ENCODE measurements around the gene FAAP100. TPM values are rescaled to one million over a fixed set of nuclear protein-coding genes. Genes with fewer than 3 reads are reported as not detected.

FAAP100 gene
- total and polyA plus RNA-seq, 5 donors = 12.0 to 15.3 (median 13.0) TPM

- H3K9me3 ChIP-seq (ENCODE audit: control insufficient read depth, low read length) = no peaks in the 10 kb centered on the region
- intact Hi-C loops (cut with DNase I) = no loop called here
- DNase-seq (peak in 2 of 3 donors; percentile 28 to 35), ATAC-seq (no peak)
- H3K27ac ChIP-seq (ENCODE audit: low read length) = peak overlapping the region; percentile 63
- 13% methylated on average over 12 of the region's 12 CpGs for WGBS
- peak overlapping the region; percentile 74 for H3K4me3 ChIP-seq (ENCODE audit: low read length)
- H3K4me1 ChIP-seq (ENCODE audit: control insufficient read depth, insufficient read depth, low read length) = no peaks in the 10 kb centered on the region
- no peaks in the 10 kb centered on the region for H3K27me3 ChIP-seq (ENCODE audit: control insufficient read depth, insufficient read depth)
These were observed 42.8 kb downstream of the FAAP100 start for GRCh38 chr17:81509207-81509971.

GRCh38 chr17:81508639-81509206 is 43.4 kb downstream of the FAAP100 start:
- Histone ChIP-seq H3K27ac (ENCODE audit: low read length) (no peak overlapping the region), H3K27me3 (ENCODE audit: control insufficient read depth, insufficient read depth) (no peaks in the 10 kb centered on the region), H3K4me3 (ENCODE audit: low read length) (peak overlapping the region; percentile 74), H3K9me3 (ENCODE audit: control insufficient read depth, low read length) (no peaks in the 10 kb centered on the region), H3K4me1 (ENCODE audit: control insufficient read depth, insufficient read depth, low read length) (no peaks in the 10 kb centered on the region)
- ATAC-seq = peak in 1 of 2 donors; percentile 19
- 45% methylated on average over 10 of the region's 10 CpGs for WGBS
- intact Hi-C loops (cut with DNase I) = no loop called here
- peak in 2 of 3 donors; percentile 52 to 53 for DNase-seq

GRCh38 chr17:81503619-81504018 is 48.5 kb downstream of the FAAP100 start:
- ATAC-seq (no peak), DNase-seq (no peak)
- Histone ChIP-seq H3K4me3 (ENCODE audit: low read length) (no peak overlapping the region), H3K27me3 (ENCODE audit: control insufficient read depth, insufficient read depth) (no peaks in the 10 kb centered on the region), H3K27ac (ENCODE audit: low read length) (no peak overlapping the region), H3K4me1 (ENCODE audit: control insufficient read depth, insufficient read depth, low read length) (no peaks in the 10 kb centered on the region), H3K9me3 (ENCODE audit: control insufficient read depth, low read length) (no peaks in the 10 kb centered on the region)
- intact Hi-C loops (cut with DNase I) = no loop called here

- Histone ChIP-seq H3K4me1 (ENCODE audit: control insufficient read depth, insufficient read depth, low read length) (no peaks in the 10 kb centered on the region), H3K4me3 (ENCODE audit: low read length) (no peak overlapping the region), H3K27ac (ENCODE audit: low read length) (no peak overlapping the region), H3K27me3 (ENCODE audit: control insufficient read depth, insufficient read depth) (no peaks in the 10 kb centered on the region), H3K9me3 (ENCODE audit: control insufficient read depth, low read length) (no peaks in the 10 kb centered on the region)
- intact Hi-C loops (cut with DNase I) = no loop called here
- WGBS = 63% methylated on average over 12 of the region's 12 CpGs
- ATAC-seq (no peak), DNase-seq (peak in 1 of 3 donors; percentile 40)
These were observed 49.6 kb downstream of the FAAP100 start for GRCh38 chr17:81502471-81503017.

- Histone ChIP-seq H3K27me3 (ENCODE audit: control insufficient read depth, insufficient read depth) (no peaks in the 10 kb centered on the region), H3K4me1 (ENCODE audit: control insufficient read depth, insufficient read depth, low read length) (no peaks in the 10 kb centered on the region), H3K9me3 (ENCODE audit: control insufficient read depth, low read length) (no peaks in the 10 kb centered on the region), H3K4me3 (ENCODE audit: low read length) (no peak overlapping the region), H3K27ac (ENCODE audit: low read length) (no peak overlapping the region)
- DNase-seq (no peak), ATAC-seq (peak in 1 of 2 donors; percentile 23)
- WGBS = 59% methylated on average over 7 of the region's 7 CpGs
- intact Hi-C loops (cut with DNase I) = no loop called here
These were observed 52.1 kb downstream of the FAAP100 start for GRCh38 chr17:81500047-81500446.

- intact Hi-C loops (cut with DNase I) = no loop called here
- Histone ChIP-seq H3K27ac (ENCODE audit: low read length) (no peak overlapping the region), H3K9me3 (ENCODE audit: control insufficient read depth, low read length) (no peaks in the 10 kb centered on the region), H3K4me3 (ENCODE audit: low read length) (no peak overlapping the region), H3K4me1 (ENCODE audit: control insufficient read depth, insufficient read depth, low read length) (no peaks in the 10 kb centered on the region), H3K27me3 (ENCODE audit: control insufficient read depth, insufficient read depth) (no peaks in the 10 kb centered on the region)
- DNase-seq (peak in 1 of 3 donors; percentile 64), ATAC-seq (peak; percentile 8 to 38)
- 72% methylated on average over 12 of the region's 12 CpGs for WGBS
These were observed 52.6 kb downstream of the FAAP100 start for GRCh38 chr17:81499601-81499970.

GRCh38 chr17:81498953-81499600 is 53.1 kb downstream of the FAAP100 start:
- intact Hi-C loops (cut with DNase I) = no loop called here
- ATAC-seq (peak; percentile 20 to 22), DNase-seq (peak in 2 of 3 donors; percentile 44 to 64)
- Histone ChIP-seq H3K4me3 (ENCODE audit: low read length) (no peak overlapping the region), H3K9me3 (ENCODE audit: control insufficient read depth, low read length) (no peaks in the 10 kb centered on the region), H3K27ac (ENCODE audit: low read length) (no peak overlapping the region), H3K27me3 (ENCODE audit: control insufficient read depth, insufficient read depth) (no peaks in the 10 kb centered on the region), H3K4me1 (ENCODE audit: control insufficient read depth, insufficient read depth, low read length) (no peaks in the 10 kb centered on the region)
- 55% methylated on average over 64 of the region's 64 CpGs for WGBS

- DNase-seq = peak in 2 of 3 donors; percentile 4 to 28
- ATAC-seq = no peak
- WGBS = 35% methylated on average over 8 of the region's 8 CpGs
These were observed 57.4 kb downstream of the FAAP100 start for GRCh38 chr17:81494626-81495377.

GRCh38 chr17:81493198-81494038 is 58.7 kb downstream of the FAAP100 start:
- 84% methylated on average over 16 of the region's 16 CpGs for WGBS
- intact Hi-C loops (cut with DNase I) = no loop called here
- H3K27ac ChIP-seq (ENCODE audit: low read length) = no peak overlapping the region
- H3K4me1 ChIP-seq (ENCODE audit: control insufficient read depth, insufficient read depth, low read length) = peaks cover 1% of the 10 kb centered on the region
- no peaks in the 10 kb centered on the region for H3K9me3 ChIP-seq (ENCODE audit: control insufficient read depth, low read length)
- DNase-seq (peak in 2 of 3 donors; percentile 39 to 42), ATAC-seq (no peak)
- H3K4me3 ChIP-seq (ENCODE audit: low read length) = no peak overlapping the region
- no peaks in the 10 kb centered on the region for H3K27me3 ChIP-seq (ENCODE audit: control insufficient read depth, insufficient read depth)

More at GRCh38 chr17:81494626-81495377, 57.4 kb downstream of the FAAP100 start:
- Histone ChIP-seq H3K4me1 (ENCODE audit: control insufficient read depth, insufficient read depth, low read length) (no peaks in the 10 kb centered on the region), H3K9me3 (ENCODE audit: control insufficient read depth, low read length) (no peaks in the 10 kb centered on the region), H3K4me3 (ENCODE audit: low read length) (no peak overlapping the region), H3K27ac (ENCODE audit: low read length) (no peak overlapping the region), H3K27me3 (ENCODE audit: control insufficient read depth, insufficient read depth) (no peaks in the 10 kb centered on the region)
- intact Hi-C loops (cut with DNase I) = no loop called here

GRCh38 chr17:81492706-81493105 is 59.4 kb downstream of the FAAP100 start:
- peaks cover 2% of the 10 kb centered on the region for H3K4me1 ChIP-seq (ENCODE audit: control insufficient read depth, insufficient read depth, low read length)
- no peaks in the 10 kb centered on the region for H3K9me3 ChIP-seq (ENCODE audit: control insufficient read depth, low read length)
- H3K27ac ChIP-seq (ENCODE audit: low read length) = no peak overlapping the region
- no peaks in the 10 kb centered on the region for H3K27me3 ChIP-seq (ENCODE audit: control insufficient read depth, insufficient read depth)
- intact Hi-C loops (cut with DNase I) = no loop called here
- no peak overlapping the region for H3K4me3 ChIP-seq (ENCODE audit: low read length)
- DNase-seq = peak in 1 of 3 donors; percentile 1
- WGBS = 84% methylated on average over 9 of the region's 9 CpGs
- no peak for ATAC-seq

Data from right cardiac atrium (tissue), 5 donors.